NCI-H510A treated with DMSO at 0.1 percent for 48 hours (cell line): Measurements from ENCODE around the gene KRT20.
"Not testable (repeated sequence)": the region's sequence is repeated elsewhere in the genome, so short reads cannot be mapped to it uniquely, and the experiment has no call there.

Source experiments
- DNase-seq: peaks from one replicate; lab custom pipeline; 2025; lab: John Stamatoyannopoulos, UW

Gene KRT20

DNA sequence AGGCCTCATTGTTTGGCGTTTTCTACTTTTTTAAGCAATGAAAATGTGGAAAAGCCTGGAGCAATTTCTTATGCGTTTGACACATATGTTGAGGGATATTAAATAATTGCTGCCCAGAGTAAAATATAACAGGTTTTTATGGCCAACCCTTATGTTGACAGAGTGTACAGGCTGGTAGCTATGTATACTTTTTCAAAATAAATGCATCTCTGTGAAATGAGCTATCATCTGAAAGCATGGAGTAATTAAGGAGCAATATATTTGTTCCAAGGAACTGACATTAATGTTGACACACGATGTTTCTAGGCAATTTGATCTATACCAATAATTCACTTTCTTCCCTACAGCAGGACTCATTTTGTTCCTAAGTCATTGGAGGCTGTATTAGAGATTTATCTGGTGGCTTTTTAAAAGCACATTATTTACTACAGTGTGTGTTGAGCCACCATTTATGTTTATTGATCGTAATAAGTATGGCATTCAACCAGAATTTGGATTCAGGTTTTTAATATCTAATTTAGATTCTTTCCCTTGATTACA is 11.9 kb upstream of the KRT20 start:
- DNase-seq: no peak

DNA sequence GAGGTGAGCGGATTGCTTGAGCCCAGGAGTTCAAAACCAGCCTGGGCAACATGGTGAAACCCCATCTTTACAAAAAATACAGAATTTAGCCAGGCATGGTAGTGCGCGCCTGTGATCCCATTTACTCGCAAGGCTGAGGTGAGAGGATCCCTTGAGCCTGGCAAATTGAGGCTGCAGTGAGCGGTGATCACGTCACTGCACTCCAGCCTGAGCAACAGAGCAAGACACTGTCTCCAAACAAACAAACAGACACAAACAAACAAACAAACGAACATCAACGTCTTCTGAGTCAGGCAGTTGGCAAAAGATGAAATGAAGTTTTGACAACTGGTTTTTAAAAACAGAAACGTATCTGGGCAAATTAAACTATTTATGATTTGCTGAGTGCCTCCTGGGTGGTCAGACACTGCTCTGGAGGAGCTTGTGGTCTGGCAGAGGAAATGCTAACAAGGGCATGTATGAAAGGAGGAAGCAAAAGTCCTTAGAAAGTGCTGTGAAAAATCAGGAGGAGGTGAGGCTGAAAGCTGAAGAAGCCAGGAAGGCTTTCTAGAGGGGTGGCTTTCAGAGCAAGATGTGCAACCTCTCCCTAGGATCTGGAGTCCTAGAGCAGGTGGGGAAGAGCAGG is 10.2 kb upstream of the KRT20 start:
- no peak for DNase-seq

DNA sequence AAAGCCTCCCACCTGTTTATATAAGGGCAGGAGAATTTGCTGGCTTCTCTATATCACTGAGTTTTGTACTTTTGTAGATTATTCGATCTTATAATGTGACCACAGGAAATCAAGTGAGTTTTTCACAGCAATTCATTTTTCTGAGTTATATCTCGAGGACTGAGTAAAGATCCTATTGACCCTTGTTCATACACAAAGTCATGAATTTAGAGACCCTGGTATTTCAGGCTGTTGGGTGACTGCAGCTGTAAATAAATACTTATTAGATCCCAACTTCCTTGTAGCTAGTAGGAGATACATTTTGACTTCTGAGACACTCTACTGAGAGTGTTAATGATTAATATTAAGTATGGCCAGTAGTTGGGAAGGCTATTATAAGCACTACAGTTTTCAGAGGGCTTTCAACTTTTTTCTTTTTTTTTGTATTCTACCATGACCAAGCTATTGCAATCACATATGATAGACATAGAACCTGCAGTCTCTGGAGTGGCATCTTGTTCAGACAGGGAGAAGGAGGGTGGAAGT is 3.2 kb upstream of the KRT20 start:
- no peak for DNase-seq

DNA sequence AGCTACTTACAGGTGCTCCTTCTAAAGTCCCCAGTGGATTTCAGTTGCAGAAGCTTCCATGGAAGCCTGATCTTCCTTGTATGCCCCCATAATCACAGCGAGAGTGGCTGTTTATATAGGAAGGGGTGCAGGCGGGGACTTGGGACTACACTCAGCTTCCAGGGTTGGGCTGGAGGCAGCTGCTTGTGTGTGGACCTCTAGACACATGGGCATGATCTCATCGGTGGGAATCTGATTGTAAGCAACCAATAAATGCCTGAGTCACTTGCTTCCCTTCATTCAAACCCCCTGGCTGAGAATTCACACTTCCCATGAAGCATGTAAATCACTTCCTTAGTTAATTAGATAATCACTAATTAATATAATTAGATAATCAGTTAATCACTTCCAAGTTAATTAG is 1.0 kb upstream of the KRT20 start:
- DNase-seq: no peak

DNA sequence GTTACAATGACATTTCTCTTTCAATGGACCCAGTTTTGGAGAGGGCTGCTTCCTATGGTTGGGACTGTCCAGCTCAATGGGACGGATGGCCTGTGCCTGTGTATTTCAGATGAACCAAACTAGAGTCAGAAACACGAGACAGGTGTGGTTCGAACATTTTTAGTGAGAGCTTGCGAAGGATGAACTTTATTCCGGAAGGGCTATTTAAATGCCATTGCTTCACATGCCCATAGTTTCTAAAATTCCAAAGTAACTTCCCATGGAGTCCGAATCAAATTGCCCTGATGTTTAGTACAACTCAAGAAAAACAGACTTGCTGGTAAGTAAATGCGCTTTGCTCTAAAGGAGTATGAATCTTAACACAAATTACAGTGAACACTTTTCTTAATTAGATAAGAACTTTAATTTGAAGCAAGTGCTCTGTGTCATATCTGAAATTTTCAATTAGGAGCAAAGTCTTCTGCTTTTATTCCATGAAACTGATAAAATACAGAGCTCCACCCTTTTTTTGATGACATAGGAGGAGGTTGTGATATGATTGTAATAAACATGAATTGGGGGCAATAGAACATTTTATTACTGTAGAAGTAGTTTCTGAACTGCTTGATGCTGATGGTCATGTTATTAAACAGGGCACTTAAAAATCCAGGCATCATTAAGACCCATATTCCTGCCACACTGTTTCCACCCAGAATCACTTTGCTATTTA is 1.3 kb downstream of the KRT20 start:
- DNase-seq: no peak

DNA sequence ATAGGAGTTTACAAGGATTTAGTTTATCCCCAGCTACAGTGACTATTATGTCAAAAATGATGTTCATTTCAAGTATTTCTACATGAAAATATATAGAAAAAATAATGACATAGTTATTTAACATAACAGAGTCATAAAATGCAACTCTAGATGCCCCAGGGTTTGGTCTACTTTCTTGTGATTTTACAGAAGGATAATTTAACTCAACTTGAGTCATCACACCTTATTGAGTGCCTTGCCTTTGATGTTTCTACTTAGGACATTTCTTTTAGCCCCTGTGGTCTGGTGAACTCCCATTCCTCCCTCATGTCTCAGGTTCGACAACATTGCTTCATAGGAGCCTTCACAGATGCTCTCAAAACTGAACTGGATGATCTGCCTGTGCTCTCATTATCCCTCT is 2.0 kb downstream of the KRT20 start:
- DNase-seq: no peak

DNA sequence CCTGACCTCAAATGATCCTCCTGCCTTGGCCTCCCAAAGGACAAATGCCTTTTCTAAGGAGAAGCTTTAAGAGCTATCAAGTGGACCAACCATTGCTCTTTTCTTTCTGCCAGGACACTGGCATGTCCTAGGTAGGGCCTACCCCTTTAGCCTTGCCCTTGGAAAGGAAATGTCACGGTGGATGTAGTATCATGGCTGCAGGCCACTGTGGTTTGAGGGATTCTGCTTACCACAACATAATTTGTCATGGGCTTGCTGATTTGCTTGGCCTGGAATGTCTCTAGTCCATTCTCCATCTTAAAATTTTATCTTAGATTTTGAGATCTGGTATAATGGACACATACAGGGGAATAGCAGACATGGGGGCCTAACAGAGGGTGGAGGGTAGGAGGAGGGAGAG is 6.0 kb downstream of the KRT20 start:
- DNase-seq: no peak

DNA sequence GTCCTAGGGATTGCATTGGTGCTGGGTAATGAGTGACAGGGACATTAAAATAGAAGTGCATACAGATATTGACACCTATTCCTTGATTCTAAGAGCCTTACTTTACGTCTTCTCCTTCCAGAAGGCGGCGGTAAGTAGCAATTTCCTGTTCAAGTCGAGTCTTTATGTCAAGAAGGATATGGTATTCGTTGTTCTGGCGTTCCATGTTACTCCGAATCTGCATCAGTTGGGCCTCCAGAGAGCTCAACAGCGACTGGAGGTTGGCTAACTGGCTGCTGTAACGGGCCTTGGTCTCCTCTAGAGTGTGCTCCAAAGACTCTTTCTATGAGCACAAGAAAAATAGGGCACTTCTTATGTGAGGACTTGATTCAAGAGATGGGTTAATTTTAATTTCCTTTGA is 7.0 kb downstream of the KRT20 start:
- DNase-seq: no peak

DNA sequence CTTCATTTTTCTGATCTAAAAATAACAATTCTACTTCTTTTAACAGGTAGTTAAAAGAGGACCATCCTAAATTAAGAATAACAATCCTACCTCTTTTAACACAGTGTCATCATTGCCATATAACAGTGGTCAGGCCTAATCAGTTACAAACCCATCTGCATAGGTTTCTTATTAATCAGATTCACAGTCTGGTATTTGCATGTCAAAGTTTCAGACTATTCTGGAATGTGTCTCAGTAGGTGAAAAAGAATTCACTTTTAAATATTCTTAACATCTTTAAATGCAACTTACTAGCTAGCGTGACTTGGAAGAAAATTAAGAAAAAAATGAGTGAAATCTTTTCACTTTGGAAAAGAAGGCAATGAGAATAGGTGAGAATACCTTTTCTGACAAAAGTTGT is 11.2 kb downstream of the KRT20 start:
- no peak for DNase-seq

DNA sequence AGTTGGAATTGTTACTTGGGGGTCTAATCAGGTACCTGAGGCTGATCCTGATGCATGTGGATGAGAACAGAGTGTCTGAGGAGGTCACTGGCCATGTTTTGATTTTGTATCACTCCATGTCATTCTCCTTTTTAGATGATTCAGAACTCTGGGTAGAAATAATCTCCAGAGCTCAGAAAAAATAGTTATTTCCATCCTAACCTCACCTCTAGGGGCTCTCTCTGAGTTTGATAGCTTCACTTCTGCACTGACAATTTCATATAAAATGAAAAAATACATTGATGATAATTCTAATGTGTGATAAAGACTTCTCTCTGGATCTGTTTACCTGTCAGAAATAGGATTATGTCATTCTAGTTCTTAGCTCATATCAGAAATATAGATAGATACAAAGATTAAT is 11.8 kb downstream of the KRT20 start:
- DNase-seq: no peak

DNA sequence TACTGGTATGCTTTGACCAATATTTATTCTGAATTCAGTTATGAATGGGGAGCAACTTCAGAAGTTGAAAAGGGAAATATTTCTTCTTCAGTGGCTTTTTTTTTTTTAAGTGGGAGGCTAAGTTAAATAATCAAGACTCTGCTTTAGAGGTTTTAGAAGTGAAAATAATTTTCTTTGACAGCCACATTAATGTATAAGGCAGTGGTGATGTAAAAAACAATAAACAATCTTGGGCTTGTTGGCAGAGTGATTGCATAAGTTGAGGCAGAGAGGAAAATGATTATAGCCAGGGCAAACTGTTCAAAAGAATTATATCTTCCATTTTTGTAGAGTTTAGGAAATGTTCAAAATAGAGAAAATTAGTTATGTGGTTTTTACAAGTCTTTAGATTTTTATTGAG is 12.6 kb downstream of the KRT20 start:
- DNase-seq: no peak

DNA sequence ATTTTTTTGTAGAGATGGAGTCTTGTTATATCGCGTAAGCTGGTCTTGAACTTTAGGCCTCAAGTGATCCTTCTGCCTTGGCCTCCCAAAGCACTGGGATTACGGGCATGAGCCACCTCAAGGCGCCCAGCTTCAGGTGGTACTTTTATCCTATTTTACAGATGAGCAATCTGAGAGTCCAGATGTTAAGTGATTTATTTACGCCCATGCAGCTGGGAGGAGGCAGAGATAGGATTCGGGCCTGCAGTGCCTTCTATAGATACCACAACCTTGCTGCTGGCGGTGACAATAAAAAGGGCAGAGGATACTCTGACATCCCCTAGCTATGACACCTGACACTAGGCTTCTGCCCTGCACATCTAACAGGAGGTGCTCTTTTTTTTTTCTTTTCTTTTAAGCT is 13.7 kb downstream of the KRT20 start:
- no peak for DNase-seq

DNA sequence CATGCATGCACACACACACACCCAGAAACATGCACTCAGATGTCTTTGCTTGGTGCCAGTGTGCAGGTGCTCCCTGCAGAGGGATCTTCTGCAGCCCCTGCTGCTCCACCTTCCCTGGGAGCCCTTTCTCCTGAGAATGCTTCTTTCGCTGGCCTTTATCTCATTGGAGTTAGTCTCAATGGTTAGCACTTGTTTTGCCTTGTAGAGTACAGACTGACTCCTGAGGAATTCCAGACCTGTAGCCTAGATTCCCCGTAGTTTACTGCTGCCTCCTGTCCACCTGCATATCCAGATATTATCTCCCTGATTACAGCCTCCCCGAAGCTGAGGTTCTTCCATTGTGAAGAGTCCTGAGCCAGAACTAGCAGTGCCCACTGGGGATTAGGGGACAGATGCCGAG is 14.9 kb downstream of the KRT20 start:
- no peak for DNase-seq

DNA sequence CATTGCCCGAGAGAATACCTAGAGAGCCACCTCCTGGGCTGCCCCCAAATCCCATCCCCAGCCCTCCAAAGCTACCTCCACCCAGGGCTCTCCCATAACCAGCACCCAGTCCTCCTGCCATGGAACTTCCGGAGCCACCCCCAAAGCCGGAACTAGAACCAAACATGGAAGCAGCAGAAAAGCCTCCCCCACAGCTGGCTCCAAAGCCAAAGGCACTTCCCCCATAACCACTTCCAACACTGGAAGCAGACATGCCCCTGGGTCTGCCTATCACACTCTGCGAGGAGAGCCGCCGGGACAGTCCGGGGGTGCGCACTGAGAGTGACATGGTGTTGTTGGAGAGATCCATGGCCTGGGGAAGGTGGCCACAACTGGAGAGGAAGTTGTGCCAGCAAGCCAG is 18.2 kb downstream of the KRT20 start, which contains the start of gene KRT12:
TSS of gene KRT12 (minus strand) at position 386 of the 400 bp plus-strand sequence. CDS start at position 349, 37 bp downstream.
- DNase-seq: no peak

DNA sequence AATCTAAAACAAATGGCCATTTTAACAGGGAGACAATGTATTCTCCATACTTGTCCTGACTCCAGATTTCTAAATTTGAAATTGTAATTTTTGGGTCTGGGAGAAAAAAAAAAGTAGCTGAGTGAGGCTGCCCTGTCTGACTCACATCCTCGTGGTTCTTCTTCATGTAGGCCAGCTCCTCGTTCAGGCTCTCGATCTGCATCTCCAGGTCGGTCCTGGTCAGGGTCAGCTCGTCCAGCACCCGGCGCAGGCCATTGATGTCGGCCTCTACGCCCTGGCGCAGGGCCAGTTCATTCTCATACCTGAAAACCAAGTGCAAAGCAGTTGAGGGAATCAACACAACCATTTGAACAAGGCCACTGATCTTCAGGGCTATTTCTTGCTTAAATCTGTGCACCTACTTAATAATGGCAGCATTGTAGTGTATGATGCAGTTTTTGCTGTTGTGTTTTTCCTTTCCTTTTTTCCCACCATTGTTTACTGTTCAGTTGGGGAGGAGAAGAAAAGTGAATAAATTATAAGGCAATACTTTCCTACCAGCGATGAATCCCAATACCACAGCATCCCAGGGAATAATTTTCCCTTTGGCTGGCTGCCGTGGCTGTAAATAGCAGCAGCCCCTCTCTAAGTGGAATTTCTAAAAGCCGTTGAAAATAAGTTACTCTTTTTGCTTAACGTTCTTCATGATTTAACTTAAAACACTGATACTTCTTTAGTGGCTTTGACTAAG is 20.2 kb downstream of the KRT20 start:
- no peak for DNase-seq

DNA sequence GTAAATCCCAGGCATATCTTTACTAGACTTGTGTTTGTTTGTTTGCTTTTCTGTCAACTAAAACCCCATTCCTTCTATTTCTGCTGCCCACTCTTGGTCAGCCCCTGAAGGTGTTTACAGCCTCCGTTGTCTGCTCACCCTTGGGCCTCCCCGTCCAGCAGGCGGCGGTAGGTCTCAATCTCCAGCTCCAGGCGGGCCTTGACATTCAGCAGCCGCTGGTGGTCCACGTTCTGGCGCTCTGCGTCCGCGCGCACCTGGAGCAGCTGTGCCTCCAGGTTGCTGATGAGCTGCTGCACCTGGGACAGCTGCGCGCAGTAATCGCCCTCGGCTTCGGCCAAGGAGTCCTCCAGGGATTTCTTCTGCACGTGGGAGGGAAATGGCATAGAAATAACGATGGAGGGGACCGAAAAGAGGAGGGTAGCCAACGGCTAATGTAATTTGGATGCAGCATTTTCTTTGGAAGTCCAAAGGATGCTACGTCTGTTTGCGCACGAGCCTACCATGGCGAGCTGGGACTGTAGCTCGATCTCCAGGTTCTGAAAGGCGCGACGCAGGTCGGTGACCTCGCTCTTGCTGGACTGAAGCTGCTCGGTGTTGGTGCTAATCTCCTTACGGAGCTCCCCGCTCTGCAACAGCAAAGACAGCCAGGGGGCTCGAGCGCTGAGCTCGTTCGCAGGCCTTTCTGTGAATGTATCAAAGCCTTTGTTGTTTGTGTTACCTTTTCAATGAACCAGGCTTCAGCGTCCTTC is 21.9 kb downstream of the KRT20 start:
- DNase-seq: no peak

DNA sequence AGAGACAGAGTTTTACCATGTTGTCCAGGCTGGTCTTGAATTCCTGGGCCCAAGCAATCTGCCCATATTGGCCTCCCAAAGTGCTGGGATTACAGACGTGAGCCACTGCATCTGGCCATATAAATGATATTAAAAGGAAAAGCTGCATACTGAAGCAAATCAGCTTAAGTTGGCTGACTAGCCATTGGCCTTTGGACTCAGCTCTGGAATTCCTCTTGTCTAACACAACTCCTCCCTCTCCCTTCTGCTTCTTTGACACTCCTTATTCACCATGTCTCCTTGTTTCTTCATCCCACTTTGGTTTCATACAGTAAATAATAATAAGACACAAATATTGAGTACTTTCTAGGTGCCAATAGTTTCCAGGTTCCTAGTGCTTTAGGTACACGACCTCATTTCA is 25.5 kb downstream of the KRT20 start:
- no peak for DNase-seq

DNA sequence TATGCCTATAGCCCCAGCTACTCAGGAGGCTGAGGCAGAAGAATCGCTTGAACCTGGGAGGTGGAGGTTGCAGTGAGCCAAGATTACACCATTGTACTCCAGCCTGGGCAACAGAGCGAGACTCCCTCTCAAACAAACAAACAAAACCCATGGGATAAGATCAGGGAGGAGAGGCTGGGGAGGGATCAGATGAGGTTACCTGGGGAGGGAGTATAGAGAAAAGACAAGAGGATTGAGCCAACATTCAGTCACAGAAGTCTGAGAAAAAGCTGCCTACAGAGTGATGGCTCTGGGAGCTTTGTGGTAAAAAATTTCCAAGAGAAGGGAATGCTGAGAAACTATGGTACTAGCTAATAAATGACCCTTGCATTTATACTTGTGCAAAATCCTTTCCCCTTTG is 26.4 kb downstream of the KRT20 start:
- DNase-seq: not testable (repeated sequence)

DNA sequence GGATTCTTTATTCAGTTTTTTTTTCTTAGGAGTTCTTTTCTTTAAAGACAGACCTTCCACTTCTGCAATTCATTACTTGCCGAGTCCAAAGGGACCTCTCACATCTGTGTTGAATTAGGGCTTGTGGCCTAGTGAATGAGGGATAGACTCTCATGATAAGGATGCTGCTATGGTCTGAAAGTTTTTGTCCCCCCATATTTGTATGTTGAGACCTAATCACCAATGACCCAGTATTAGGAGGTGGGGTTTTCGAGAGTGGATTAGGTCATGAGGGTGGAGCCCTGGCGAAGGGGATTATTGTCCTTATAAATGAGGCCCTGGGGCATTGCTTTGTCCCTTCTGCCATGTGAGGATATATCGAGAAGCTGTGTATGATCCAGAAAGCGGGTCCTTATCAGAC is 27.5 kb downstream of the KRT20 start:
- DNase-seq: no peak

DNA sequence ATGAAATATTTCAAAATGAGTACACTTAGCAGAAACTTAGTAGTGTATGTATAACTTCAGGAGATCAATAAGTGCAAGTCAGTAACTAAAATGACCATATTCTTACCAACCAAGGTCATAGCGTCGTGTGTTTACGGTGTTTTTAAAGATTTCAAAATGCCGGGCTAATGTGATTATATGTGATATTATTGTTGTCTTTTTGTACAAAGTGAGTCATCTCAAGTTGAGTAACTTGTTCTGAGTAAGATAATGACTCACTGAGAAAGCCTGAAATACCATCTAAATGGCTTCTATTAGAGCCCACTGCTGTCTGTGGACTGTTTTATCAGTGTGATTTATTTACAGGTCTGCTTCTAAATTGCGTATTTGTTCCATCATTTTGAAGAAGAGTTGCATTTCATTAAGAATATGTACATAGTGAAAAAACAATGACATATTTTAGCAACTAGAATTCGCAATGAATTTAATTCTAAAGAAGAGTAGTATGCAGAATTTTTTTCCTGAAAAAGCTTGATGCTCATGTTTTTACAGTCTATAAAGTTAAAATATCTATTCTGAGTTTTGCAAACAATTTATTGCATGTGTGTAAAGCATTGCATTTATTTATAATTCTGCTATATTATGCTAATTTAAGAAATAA is 30.7 kb downstream of the KRT20 start:
- DNase-seq: no peak

DNA sequence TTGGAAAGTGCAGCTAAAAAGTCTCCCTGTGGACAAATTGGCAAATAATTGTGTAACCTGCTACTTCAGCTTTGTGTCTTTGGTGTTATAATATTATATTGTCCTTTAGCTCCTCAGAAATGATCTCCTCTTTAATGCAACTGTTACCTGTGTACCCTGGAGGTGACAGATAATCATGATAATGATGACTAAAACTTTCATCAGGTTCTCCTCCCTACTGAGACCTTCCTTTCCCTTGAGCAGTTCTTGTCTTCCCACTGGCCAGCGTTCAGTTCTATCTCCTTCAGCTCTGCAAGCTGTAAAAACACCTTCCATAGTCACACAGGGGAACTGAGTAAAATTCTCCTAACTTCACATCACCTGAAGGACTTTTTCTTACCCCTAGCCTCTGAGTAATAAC is 32.7 kb downstream of the KRT20 start:
- DNase-seq: no peak
